Nephron progenitor cell (in vitro differentiated cells): ENCODE measurements around the gene MTFP1.
"Not testable (repeated sequence)": the region's sequence is repeated elsewhere in the genome, so short reads cannot be mapped to it uniquely, and the experiment has no call there.

ENCODE experiments used
- DNase-seq: peaks from one replicate; pipeline ENCODE4 v3.0.0; 2021
- H3K27ac Mint-ChIP-seq: 2 replicates; pipeline ENCODE4 v1.8.0; 2021; ENCODE audit warnings: mild to moderate bottlenecking, moderate library complexity, mixed read lengths
- H3K27me3 Mint-ChIP-seq: 2 replicates; pipeline ENCODE4 v1.8.0; 2021; ENCODE audit warnings: mild to moderate bottlenecking, low read depth, mixed read lengths; ENCODE audit not compliant: poor library complexity
- H3K36me3 Mint-ChIP-seq: 2 replicates; pipeline ENCODE4 v1.8.0; 2021; ENCODE audit warnings: low read depth, mixed read lengths
- H3K4me1 Mint-ChIP-seq: 2 replicates; pipeline ENCODE4 v1.8.0; 2021; ENCODE audit warnings: mixed read lengths
- H3K4me3 Mint-ChIP-seq: 2 replicates; pipeline ENCODE4 v1.8.0; 2021; ENCODE audit warnings: mild to moderate bottlenecking, moderate library complexity, mixed read lengths
- H3K9me3 Mint-ChIP-seq: 2 replicates; pipeline ENCODE4 v1.8.0; 2021; ENCODE audit warnings: mild to moderate bottlenecking, moderate library complexity, mixed read lengths
- CTCF ChIP-seq: fragments of 200-600 bp; sonication (generic); IDR thresholded peaks from 2 replicates; pipeline ENCODE4 v1.5.0; 2021; ENCODE audit warnings: antibody characterized with exemption

Gene MTFP1

GRCh38 chr22:30399718-30400117 is 25.9 kb upstream of the MTFP1 start:
- no peak for TF ChIP-seq CTCF

DNA sequence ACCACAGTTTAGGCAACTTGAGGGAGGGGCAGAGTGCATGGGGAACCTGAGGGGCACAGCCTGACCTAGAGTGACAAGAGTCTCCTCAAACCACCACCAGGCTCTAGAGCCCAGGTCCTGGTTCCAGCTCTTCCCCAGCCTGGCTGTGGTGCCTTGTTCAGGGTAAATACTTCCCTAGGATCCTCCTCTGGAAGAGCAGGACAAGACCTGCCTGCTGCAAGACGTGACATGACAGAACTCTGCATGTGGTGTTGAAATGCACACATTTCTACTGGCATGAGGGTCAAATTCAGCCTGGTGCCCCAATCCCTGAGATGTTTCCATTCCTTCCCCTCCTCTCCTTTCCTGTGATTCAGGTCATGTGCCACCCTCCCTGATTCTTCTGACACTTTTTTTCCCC is 25.4 kb upstream of the MTFP1 start:
- no peak for TF ChIP-seq CTCF
- no peak for DNase-seq
- Mint-ChIP-seq H3K9me3 (no peaks in the 10 kb centered on the region), H3K4me3 (no peak overlapping the region), H3K4me1 (peaks cover 43% of the 10 kb centered on the region), H3K36me3 (peaks cover 6% of the 10 kb centered on the region), H3K27ac (no peak overlapping the region), H3K27me3 (peaks cover 31% of the 10 kb centered on the region)

More at GRCh38 chr22:30399718-30400117, 25.9 kb upstream of the MTFP1 start:
- DNase-seq, result no peak
- H3K4me1 Mint-ChIP-seq, result peaks cover 43% of the 10 kb centered on the region
- peaks cover 29% of the 10 kb centered on the region for H3K27me3 Mint-ChIP-seq
- H3K36me3 Mint-ChIP-seq, result peaks cover 6% of the 10 kb centered on the region
- H3K9me3 Mint-ChIP-seq, result no peaks in the 10 kb centered on the region
- no peak overlapping the region for H3K27ac Mint-ChIP-seq
- H3K4me3 Mint-ChIP-seq, result no peak overlapping the region

DNA sequence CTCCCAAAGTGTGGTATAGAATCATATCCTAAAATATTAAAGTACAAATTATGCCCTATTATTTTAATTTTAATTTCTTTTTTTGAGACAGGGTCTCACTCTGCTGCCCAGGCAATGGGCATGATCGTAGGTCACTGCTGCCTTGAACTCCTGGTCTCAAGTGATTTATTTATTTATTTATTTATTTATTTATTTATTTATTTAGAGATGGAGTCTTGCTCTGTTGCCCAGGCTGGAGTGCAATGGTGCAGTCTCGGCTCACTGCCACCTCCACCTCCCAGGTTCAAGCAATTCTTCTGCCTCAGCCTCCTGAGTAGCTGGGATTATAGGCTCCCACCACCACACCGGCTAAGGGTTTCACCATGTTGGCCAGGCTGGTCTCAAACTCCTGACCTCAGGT is 24.5 kb upstream of the MTFP1 start:
- not testable (repeated sequence) for H3K27ac Mint-ChIP-seq, DNase-seq, H3K36me3 Mint-ChIP-seq, H3K9me3 Mint-ChIP-seq, H3K4me3 Mint-ChIP-seq
- peaks cover 26% of the 10 kb centered on the region for H3K27me3 Mint-ChIP-seq
- peaks cover 46% of the 10 kb centered on the region for H3K4me1 Mint-ChIP-seq

DNA sequence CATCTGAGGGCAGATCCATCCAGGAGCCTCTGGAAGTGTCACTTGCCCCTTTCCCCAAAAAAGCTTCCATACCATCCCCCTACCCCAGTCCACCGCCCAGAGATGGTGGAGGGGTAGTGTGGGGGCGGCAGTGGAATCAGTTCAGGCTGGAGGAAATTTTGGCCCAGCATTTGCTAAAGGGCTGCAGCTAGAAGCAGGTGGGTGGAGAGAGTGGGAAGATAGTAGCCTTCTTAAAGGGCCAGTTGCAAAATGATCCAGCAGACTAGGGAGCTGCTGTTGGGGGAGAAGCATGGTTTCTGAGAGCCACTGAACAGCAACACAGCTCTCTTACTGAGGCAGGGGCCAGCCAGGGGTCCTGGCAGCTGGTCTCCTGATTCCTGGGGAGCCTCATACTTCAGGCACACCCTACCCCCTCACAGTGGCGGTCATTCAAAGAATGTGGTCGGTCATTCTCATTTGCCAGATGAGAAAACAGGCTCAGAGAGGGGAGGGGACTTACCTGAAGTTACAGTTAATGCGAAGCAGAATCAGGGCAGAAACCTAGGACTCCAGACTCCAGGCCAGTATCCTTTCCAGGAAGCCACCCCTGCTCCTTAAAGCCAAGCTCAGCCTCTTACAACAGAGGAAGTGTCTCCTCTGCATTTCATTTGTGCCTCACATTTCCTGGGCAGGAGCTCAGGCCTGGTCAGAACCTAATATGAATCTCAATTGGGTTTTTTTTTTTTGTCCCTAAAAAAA is 23.4 kb upstream of the MTFP1 start:
- no peak for TF ChIP-seq CTCF
- Mint-ChIP-seq H3K27me3 (peaks cover 23% of the 10 kb centered on the region), H3K9me3 (no peaks in the 10 kb centered on the region)

GRCh38 chr22:30402766-30403104 is 22.8 kb upstream of the MTFP1 start:
- not testable (repeated sequence) for H3K9me3 Mint-ChIP-seq, DNase-seq, H3K4me3 Mint-ChIP-seq, H3K27ac Mint-ChIP-seq
- H3K27me3 Mint-ChIP-seq, result peaks cover 19% of the 10 kb centered on the region
- peaks cover 16% of the 10 kb centered on the region for H3K36me3 Mint-ChIP-seq
- peaks cover 43% of the 10 kb centered on the region for H3K4me1 Mint-ChIP-seq

More for the DNA sequence above, 23.4 kb upstream of the MTFP1 start:
- peaks cover 47% of the 10 kb centered on the region for H3K4me1 Mint-ChIP-seq
- H3K4me3 Mint-ChIP-seq, result no peak overlapping the region
- DNase-seq, result no peak
- no peak overlapping the region for H3K27ac Mint-ChIP-seq
- peaks cover 14% of the 10 kb centered on the region for H3K36me3 Mint-ChIP-seq

DNA sequence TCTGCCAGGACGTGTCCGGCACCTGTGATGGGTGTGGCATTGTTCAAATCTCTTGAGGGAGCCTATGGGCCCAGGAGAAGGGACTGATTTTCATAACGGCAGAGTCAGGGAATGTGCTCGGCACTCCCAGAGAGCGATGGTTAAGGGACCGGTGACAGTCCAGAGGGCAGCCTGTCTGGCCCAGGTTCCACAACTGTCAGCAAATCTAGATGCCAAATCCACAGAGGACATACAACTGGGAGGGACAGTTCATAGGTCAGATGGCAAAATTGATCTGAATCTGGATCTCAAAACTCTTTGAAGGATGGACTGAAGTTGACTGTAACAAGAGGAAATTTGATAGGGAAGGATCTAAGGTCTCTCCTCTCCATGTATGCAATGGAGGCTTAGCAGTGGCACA is 21.3 kb upstream of the MTFP1 start:
- Mint-ChIP-seq H3K27ac (no peak overlapping the region), H3K36me3 (peaks cover 16% of the 10 kb centered on the region), H3K4me1 (peaks cover 38% of the 10 kb centered on the region), H3K4me3 (no peak overlapping the region), H3K9me3 (no peaks in the 10 kb centered on the region), H3K27me3 (peaks cover 9% of the 10 kb centered on the region)
- TF ChIP-seq CTCF, result no peak
- DNase-seq, result no peak

- Mint-ChIP-seq H3K27ac (no peak overlapping the region), H3K4me3 (no peak overlapping the region), H3K36me3 (peaks cover 16% of the 10 kb centered on the region), H3K9me3 (no peaks in the 10 kb centered on the region), H3K27me3 (peaks cover 9% of the 10 kb centered on the region), H3K4me1 (peaks cover 35% of the 10 kb centered on the region)
- no peak for TF ChIP-seq CTCF
- DNase-seq, result no peak
Measured at GRCh38 chr22:30405731-30406130, 19.8 kb upstream of the MTFP1 start.
